ENCODE measurements around the gene TMEM125.

DNA sequence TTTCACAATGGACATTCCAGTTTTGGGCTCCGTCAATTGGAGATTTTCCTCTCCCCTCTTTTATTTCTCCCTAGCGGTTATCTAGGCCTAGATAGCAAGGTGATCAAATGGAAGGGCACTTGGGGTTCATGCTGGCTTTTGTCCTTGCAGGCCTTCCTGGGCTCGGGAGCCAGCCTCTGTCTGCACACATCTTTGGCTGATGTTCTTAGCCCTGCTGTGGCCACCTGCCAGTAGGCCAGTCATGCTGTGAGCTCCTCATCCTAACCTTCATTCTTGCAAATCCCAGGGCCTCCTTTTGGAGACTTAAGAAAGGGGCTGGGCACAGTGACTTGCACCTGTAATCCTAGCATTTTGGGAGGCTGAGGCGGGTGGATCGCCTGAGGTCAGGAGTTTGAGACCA is 44.5 kb downstream of the TMEM125 start:
- TF ChIP-seq, protein P1, sequence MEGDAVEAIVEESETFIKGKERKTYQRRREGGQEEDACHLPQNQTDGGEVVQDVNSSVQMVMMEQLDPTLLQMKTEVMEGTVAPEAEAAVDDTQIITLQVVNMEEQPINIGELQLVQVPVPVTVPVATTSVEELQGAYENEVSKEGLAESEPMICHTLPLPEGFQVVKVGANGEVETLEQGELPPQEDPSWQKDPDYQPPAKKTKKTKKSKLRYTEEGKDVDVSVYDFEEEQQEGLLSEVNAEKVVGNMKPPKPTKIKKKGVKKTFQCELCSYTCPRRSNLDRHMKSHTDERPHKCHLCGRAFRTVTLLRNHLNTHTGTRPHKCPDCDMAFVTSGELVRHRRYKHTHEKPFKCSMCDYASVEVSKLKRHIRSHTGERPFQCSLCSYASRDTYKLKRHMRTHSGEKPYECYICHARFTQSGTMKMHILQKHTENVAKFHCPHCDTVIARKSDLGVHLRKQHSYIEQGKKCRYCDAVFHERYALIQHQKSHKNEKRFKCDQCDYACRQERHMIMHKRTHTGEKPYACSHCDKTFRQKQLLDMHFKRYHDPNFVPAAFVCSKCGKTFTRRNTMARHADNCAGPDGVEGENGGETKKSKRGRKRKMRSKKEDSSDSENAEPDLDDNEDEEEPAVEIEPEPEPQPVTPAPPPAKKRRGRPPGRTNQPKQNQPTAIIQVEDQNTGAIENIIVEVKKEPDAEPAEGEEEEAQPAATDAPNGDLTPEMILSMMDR (conservative IDR thresholded peaks at IDR 0.05; ENCODE audit: low read length) = no peak
- TF ChIP-seq EZH2phosphoT487 (IDR thresholded peaks at IDR 0.05; ENCODE audit: borderline replicate concordance, low read depth, low read length) = no peak

Measured in OCI-LY7 (cell line).